Stimulated activated CD4-positive, alpha-beta T cell treated with anti-CD3 and anti-CD28 coated beads, Interleukin-2, amount 100 ng/mL, for 4 hours (primary cell): ENCODE measurements around the gene MAGI2.

Experiments
- DNase-seq: peaks from one replicate; pipeline ENCODE4 v3.0.0-alpha.2; 2020; ENCODE audit warnings: low read depth

Gene MAGI2

GRCh38 chr7:78718212-78718611, 735.3 kb downstream of the MAGI2 start:
- no peak for DNase-seq

GRCh38 chr7:78716876-78717275, 736.6 kb downstream of the MAGI2 start:
- DNase-seq = no peak

DNA sequence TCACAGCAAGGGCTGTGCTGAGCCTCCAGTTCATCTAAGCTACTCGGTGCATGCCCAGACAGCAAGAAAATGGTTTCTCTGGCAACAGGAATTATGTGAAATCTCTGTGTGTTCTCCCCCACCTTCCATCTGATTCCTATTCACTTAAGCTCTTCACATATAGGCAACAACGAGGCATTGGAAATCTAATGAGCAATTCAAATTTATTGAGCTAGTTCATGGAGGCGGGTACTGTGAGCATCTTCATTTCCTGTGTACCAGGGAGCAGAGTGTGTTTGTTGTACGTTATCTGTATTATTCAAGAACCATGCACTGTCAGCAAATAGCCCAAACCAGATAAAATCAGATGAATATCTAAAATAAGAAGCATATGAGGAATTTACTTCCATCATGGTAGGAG, 739.1 kb downstream of the MAGI2 start:
- DNase-seq = no peak

DNA sequence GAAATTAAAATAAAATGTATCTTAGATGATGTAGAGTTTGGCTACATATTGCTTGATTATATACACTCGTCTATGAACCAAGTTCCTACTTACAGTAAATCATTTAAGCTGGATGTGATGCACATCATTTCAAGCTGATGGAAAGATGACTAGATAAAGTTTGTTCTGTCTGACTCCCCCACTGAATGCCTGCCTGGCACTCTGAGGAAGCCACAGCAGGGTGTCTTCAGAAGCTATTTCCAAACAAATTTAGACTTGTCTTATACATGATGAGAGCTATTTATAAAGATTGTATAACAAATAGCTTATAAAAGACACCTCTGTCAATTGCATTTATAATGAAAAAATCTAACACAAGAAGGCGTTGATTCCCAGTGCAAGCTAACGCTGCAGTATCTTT, 741.4 kb downstream of the MAGI2 start:
- DNase-seq = no peak

DNA sequence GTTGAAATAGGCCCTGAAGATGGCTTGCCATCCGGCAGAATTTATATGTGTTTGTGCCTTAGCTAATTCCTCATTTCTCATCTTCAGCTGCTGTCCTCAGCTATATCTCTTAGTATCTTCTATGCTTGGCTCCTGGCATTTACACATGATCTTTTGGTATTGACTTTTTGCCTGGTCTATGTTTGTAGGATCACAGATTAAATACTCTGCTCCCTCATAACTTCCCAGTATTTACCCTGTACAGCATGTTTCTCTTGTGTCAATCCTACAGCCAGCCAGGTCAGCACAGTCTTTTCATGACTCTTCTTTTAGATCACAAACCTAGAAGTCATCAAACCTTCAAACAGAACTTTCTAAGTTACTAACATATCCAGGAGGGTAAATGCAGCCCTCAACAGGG, 743.8 kb downstream of the MAGI2 start:
- DNase-seq = no peak

DNA sequence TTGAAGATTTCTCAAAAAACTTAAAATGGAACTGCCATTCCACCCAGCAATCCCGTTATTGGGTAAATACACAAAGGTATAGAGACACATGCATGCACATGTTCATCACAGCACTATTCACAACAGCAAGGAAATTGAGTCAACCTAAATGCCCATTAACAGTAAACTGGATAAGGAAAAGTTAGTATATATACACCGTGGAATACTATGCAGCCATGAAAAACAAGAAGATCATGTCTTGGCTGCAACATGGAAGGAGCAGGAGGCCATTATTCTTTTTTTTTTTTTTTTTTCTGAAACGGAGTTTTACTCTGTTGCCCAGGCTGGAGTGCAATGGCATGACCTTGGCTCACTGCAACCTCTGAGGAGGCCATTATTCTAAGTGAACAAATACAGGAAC, 749.0 kb downstream of the MAGI2 start:
- no peak for DNase-seq

DNA sequence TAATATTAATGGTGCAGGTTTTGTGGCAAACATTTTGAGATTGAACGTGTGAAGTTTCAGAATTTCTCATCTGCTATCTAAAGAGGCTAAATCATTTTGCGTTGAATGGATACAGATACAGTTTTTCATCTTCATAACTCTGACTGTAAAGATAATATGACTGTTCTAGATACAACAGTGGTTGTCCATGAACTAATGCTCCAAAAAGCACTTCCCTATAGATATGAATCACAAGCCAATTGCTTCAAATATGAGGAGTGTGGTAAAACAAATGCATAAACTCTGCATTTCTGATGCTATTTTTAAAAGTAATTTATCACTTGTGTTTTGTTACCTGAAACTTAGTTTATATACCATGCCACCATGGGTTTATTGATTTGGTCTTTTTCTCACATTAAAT, 750.1 kb downstream of the MAGI2 start:
- no peak for DNase-seq

DNA sequence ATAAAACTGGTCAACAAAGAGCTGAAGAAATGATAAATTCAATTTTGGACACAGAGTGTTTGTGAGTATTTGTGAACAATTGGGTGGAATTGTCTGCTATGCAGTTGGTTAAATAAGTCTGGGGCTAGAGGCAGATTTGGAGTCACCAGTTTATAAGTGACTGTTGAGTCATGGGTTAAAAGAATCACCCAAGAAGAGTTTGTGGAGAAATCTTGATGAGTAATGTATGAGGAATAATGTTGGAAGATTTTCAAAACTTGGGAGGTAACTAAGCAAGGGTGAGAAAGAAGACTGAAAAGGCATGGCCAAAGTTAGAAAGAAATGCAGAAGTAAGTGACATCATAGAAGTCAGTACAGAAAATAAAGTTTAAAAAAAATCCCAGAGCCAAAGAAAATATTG, 750.7 kb downstream of the MAGI2 start:
- no peak for DNase-seq

DNA sequence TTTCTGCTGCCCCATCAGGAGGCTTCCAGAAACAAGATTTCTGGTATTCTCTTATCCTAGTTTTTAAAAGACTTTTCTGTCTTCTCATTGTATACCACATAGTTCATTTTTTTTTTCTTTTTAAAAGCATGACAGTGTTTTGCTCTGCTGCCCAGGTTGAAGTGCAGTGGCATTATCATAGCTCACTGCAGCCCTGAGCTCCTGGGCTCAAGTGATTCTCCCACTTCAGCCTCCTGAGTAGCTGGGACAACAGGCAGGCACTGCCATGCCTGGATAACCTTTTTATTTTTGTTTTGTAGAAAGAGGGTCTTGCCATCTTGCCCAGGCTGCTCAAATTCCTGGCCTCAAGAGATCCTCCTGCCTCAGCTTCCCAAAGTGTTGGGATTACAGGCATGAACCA, 757.6 kb downstream of the MAGI2 start:
- DNase-seq = no peak

GRCh38 chr7:78691584-78691983, 761.9 kb downstream of the MAGI2 start:
- DNase-seq = no peak

DNA sequence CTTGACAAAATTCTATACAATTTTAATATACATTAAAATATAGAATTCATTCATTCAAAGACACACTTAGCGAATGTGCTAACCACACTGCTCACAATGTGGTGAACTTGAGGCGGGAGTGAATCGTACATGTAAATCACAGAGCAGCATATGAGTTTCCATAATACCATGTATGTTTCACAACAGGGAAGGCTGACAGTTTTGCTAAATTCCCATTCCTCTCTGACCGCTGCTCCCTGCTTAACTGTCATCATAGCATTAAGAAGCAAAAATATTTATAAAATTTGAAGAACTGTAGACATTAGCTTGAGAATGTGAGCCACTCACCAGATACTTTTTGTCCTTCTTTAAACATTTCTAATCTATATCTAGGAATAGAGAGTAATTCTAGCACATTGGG, 763.3 kb downstream of the MAGI2 start:
- DNase-seq = no peak

GRCh38 chr7:78688376-78688775, 765.1 kb downstream of the MAGI2 start:
- no peak for DNase-seq

GRCh38 chr7:78686189-78686588, 767.3 kb downstream of the MAGI2 start:
- no peak for DNase-seq

- no peak for DNase-seq
Observed at GRCh38 chr7:78684201-78684600, 769.3 kb downstream of the MAGI2 start.

GRCh38 chr7:78683566-78683965, 769.9 kb downstream of the MAGI2 start:
- no peak for DNase-seq

GRCh38 chr7:78679112-78679876, 774.2 kb downstream of the MAGI2 start:
- DNase-seq = no peak

- DNase-seq = no peak
Observed at GRCh38 chr7:78677391-78677790, 776.1 kb downstream of the MAGI2 start.

- no peak for DNase-seq
Observed at GRCh38 chr7:78675511-78675910, 778.0 kb downstream of the MAGI2 start.

DNA sequence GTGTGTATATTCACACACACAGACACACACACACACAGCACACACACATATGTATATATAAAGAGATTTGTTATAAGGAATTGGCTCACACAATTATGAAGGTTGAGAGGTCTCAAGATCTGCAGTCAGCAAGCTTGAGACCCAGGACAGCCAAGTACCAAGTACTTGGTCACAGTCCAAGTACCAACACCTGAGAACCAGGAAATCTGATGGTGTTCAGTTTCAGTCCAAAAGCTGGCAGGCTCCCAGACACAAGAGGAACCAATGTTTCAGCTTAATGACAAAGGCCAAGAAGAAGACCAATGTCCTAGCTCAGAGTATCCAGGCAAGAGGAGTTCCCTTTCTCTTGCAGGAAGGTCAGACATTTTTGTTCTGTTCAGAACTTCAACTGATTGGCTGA, 780.2 kb downstream of the MAGI2 start:
- DNase-seq = no peak

DNA sequence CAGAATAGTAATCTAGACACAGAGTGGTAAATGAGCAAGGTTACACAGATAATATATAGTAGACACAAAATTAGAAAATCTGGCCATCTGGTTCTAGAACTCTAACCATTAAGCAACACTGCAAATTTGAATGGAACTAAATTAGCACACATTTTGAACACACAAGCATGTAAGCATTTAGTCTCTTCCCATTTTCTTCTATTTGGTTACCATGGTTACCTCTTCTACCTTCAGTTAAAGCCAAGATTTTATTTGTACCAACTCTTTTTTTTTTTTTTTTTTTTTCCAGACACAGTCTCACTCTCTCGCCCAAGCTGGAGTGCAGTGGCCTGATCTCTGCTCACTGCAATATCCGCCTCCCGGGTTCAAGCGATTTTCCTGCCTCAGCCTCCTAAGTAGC, 790.5 kb downstream of the MAGI2 start:
- no peak for DNase-seq

GRCh38 chr7:78649976-78650375, 803.5 kb downstream of the MAGI2 start:
- no peak for DNase-seq

GRCh38 chr7:78649236-78649635, 804.2 kb downstream of the MAGI2 start:
- no peak for DNase-seq

GRCh38 chr7:78642751-78643150, 810.7 kb downstream of the MAGI2 start:
- no peak for DNase-seq

GRCh38 chr7:78638364-78638763, 815.1 kb downstream of the MAGI2 start:
- no peak for DNase-seq

GRCh38 chr7:78636727-78637126, 816.7 kb downstream of the MAGI2 start:
- no peak for DNase-seq
